ENCODE data around the gene BRI3BP. TPM values are rescaled to one million over a fixed set of nuclear protein-coding genes. Genes with fewer than 3 reads are reported as not detected.
"Not testable (repeated sequence)": the region's sequence is repeated elsewhere in the genome, so short reads cannot be mapped to it uniquely, and the experiment has no call there.

The BRI3BP gene
- total and polyA plus RNA-seq, 4 experiments from 2014 or later, result 1.7 to 9.5 (median 6.5) TPM

- Histone ChIP-seq H3K27me3 (ENCODE audit: insufficient read depth, low read length) (no peaks in the 10 kb centered on the region), H3K4me3 (ENCODE audit: low read length in 2 of 2) (no peak overlapping the region), H3K27ac (ENCODE audit: low read depth, low read length) (no peak overlapping the region), H3K4me1 (ENCODE audit: insufficient read depth, low read length) (no peaks in the 10 kb centered on the region), H3K36me3 (ENCODE audit: insufficient read depth, low read length) (no peaks in the 10 kb centered on the region), H3K9me3 (ENCODE audit: control insufficient read depth in 1 of 2, low read length in 2 of 2) (no peaks in the 10 kb centered on the region)
- Mint-ChIP-seq H3K27me3 (no peaks in the 10 kb centered on the region), H3K4me3 (no peak overlapping the region), H3K9me3 (peaks cover 0 to 3% (median 0%) of the 10 kb centered on the region in 8 donors), H3K27ac (no peak overlapping the region), H3K4me1 (no peaks in the 10 kb centered on the region), H3K36me3 (peaks cover 4 to 23% of the 10 kb centered on the region in 2 donors)
- POLR2A ChIA-PET (ENCODE audit: partially characterized antibody), result no interaction called here
- DNase-seq, result no peak
- intact Hi-C loops (cut with micrococcal nuclease), result no loop called here
- CTCF ChIA-PET (ENCODE audit: partially characterized antibody), result no interaction called here
Measured at GRCh38 chr12:125021771-125022170, 28.3 kb downstream of the BRI3BP start.

DNA sequence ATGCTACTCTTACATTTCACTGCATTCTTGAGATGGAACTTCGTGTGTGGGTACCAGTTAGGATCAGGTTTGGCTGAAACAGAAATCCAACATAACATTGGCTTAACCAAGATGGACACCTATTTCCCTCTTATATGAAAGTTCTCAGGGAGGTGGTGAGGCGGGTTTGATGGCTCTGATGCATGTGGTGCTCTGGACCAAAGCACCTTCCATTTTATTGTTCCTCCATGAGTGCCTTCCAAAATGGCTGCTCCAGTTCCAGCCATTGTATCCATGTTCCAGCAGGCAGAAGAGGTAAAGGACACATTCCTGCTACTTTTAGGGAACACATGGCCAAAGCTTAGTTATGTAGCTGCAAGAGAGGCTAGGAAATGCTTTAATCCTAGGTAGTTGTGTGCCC, 29.6 kb downstream of the BRI3BP start:
- Mint-ChIP-seq H3K4me3 (no peak overlapping the region), H3K36me3 (peaks cover 4 to 23% of the 10 kb centered on the region in 2 donors), H3K27ac (no peak overlapping the region), H3K9me3 (peaks cover 0 to 3% (median 0%) of the 10 kb centered on the region in 8 donors), H3K4me1 (no peaks in the 10 kb centered on the region), H3K27me3 (no peaks in the 10 kb centered on the region)
- no peak overlapping the region for H3K27ac ChIP-seq (ENCODE audit: low read depth, low read length)
- no peaks in the 10 kb centered on the region for H3K9me3 ChIP-seq (ENCODE audit: control insufficient read depth in 1 of 2, low read length in 2 of 2)
- intact Hi-C loops (cut with micrococcal nuclease), result no loop called here
- no peaks in the 10 kb centered on the region for H3K4me1 ChIP-seq (ENCODE audit: insufficient read depth, low read length)
- DNase-seq, result no peak
- POLR2A ChIA-PET (ENCODE audit: partially characterized antibody), result no interaction called here
- H3K4me3 ChIP-seq (ENCODE audit: low read length in 2 of 2), result no peak overlapping the region
- no peaks in the 10 kb centered on the region for H3K36me3 ChIP-seq (ENCODE audit: insufficient read depth, low read length)
- CTCF ChIA-PET (ENCODE audit: partially characterized antibody), result no interaction called here
- no peaks in the 10 kb centered on the region for H3K27me3 ChIP-seq (ENCODE audit: insufficient read depth, low read length)

DNA sequence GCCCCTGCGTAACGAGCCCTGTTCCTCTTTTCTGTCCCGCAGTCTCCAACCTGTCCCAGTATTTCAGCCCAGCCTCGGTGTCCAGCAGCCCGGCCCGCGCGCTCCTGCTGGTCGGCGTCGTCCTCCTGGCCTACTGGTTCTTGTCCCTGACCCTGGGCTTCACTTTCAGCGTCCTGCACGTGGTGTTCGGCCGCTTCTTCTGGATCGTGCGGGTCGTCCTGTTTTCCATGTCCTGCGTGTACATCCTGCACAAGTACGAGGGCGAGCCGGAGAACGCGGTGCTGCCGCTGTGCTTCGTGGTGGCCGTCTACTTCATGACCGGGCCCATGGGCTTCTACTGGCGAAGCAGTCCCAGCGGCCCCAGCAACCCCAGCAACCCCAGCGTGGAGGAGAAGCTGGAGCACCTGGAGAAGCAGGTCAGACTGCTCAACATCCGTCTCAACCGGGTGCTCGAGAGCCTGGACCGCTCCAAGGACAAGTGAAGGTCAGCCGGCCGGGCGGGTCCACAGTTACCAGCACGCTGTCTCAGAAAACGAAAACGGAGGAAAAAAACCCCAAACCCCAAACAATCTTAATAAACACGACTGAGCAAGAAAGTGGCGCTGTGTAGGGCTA, 31.6 kb downstream of the BRI3BP start:
- H3K36me3 Mint-ChIP-seq, result peaks cover 2 to 16% of the 10 kb centered on the region in 2 donors
- ChIA-PET POLR2A (ENCODE audit: partially characterized antibody) (no interaction called here), CTCF (ENCODE audit: partially characterized antibody) (no interaction called here)
- peaks cover 0 to 3% (median 0%) of the 10 kb centered on the region in 8 donors for H3K9me3 Mint-ChIP-seq
- DNase-seq, result no peak
- H3K27me3 ChIP-seq (ENCODE audit: insufficient read depth, low read length), result no peaks in the 10 kb centered on the region
- H3K9me3 ChIP-seq (ENCODE audit: control insufficient read depth in 1 of 2, low read length in 2 of 2), result no peaks in the 10 kb centered on the region
- intact Hi-C loops (cut with micrococcal nuclease), result no loop called here
- H3K36me3 ChIP-seq (ENCODE audit: insufficient read depth, low read length), result no peaks in the 10 kb centered on the region
- H3K27ac Mint-ChIP-seq, result no peak overlapping the region
- no peaks in the 10 kb centered on the region for H3K27me3 Mint-ChIP-seq
- no peak overlapping the region for H3K4me3 Mint-ChIP-seq
- H3K4me1 Mint-ChIP-seq, result no peaks in the 10 kb centered on the region
- no peak overlapping the region for H3K4me3 ChIP-seq (ENCODE audit: low read length in 2 of 2)
- H3K4me1 ChIP-seq (ENCODE audit: insufficient read depth, low read length), result no peaks in the 10 kb centered on the region
- H3K27ac ChIP-seq (ENCODE audit: low read depth, low read length), result no peak overlapping the region

DNA sequence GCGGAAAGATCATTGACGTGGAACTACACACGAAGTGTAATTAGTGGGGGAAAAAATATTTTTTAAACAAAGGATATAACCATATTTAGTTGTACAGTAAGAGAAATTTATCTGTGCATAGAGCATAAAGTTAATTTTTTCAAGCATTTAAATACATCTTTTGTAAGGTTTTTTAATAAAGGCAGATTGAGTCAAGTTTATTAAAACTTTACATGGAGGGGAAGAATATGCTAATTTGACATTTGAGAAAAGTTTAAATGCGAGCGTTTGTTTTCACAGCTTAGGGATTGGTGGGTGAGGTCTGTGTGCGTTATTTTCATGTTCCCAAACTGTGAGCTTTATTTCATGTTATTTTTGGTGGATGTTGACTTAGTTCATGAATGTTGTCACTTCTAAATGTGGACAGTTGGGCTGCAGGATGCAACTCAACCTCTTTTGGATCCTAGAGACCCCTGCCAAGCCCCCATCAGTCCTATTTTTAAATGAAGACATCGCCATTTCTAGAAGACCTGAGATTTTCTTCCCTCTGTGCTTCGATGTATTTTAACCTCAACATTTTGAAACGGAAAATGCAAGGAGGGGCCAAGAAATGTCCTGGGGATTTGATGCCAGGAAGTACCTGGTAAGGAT, 32.3 kb downstream of the BRI3BP start:
- H3K9me3 ChIP-seq (ENCODE audit: control insufficient read depth in 1 of 2, low read length in 2 of 2), result no peaks in the 10 kb centered on the region
- peaks cover 0 to 3% (median 0%) of the 10 kb centered on the region in 8 donors for H3K9me3 Mint-ChIP-seq
- H3K27ac ChIP-seq (ENCODE audit: low read depth, low read length), result no peak overlapping the region
- intact Hi-C loops (cut with micrococcal nuclease), result no loop called here
- no peak overlapping the region for H3K4me3 ChIP-seq (ENCODE audit: low read length in 2 of 2)
- H3K36me3 Mint-ChIP-seq, result peaks cover 2 to 16% of the 10 kb centered on the region in 2 donors
- H3K27ac Mint-ChIP-seq, result no peak overlapping the region
- CTCF ChIA-PET (ENCODE audit: partially characterized antibody), result no interaction called here
- no peaks in the 10 kb centered on the region for H3K27me3 ChIP-seq (ENCODE audit: insufficient read depth, low read length)
- no peaks in the 10 kb centered on the region for H3K36me3 ChIP-seq (ENCODE audit: insufficient read depth, low read length)
- POLR2A ChIA-PET (ENCODE audit: partially characterized antibody), result no interaction called here
- no peaks in the 10 kb centered on the region for H3K27me3 Mint-ChIP-seq
- no peak for DNase-seq
- no peaks in the 10 kb centered on the region for H3K4me1 ChIP-seq (ENCODE audit: insufficient read depth, low read length)
- H3K4me3 Mint-ChIP-seq, result no peak overlapping the region
- H3K4me1 Mint-ChIP-seq, result no peaks in the 10 kb centered on the region

DNA sequence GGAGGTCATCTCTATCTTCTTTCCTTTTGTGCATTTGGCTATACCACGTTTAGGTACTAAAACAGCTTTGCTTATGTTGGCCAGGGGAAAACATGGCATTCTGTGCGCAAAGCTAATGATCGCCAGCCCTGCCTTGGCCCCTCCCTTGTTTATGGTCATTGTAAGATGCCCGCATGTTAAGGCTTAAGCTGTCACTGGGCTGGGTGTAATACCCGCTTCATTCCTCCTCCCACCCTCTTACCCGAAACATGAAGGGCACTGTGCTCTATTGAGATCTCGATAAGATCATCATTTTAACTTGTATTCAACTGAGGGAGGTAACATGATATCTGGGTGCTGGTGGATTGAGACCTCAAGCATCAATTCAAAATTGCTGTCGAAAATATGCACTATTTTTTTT, 34.7 kb downstream of the BRI3BP start:
- Mint-ChIP-seq H3K4me3 (no peak overlapping the region), H3K4me1 (no peaks in the 10 kb centered on the region), H3K36me3 (peaks cover 0 to 11% of the 10 kb centered on the region in 2 donors), H3K27me3 (no peaks in the 10 kb centered on the region), H3K9me3 (peaks cover 0 to 2% (median 0%) of the 10 kb centered on the region in 8 donors), H3K27ac (no peak overlapping the region)
- no peaks in the 10 kb centered on the region for H3K4me1 ChIP-seq (ENCODE audit: insufficient read depth, low read length)
- POLR2A ChIA-PET (ENCODE audit: partially characterized antibody), result no interaction called here
- H3K36me3 ChIP-seq (ENCODE audit: insufficient read depth, low read length), result no peaks in the 10 kb centered on the region
- H3K9me3 ChIP-seq (ENCODE audit: control insufficient read depth in 1 of 2, low read length in 2 of 2), result no peaks in the 10 kb centered on the region
- CTCF ChIA-PET (ENCODE audit: partially characterized antibody), result no interaction called here
- no peak for DNase-seq
- intact Hi-C loops (cut with micrococcal nuclease), result no loop called here
- no peak overlapping the region for H3K4me3 ChIP-seq (ENCODE audit: low read length in 2 of 2)
- no peak overlapping the region for H3K27ac ChIP-seq (ENCODE audit: low read depth, low read length)
- no peaks in the 10 kb centered on the region for H3K27me3 ChIP-seq (ENCODE audit: insufficient read depth, low read length)

GRCh38 chr12:125029761-125030358, 36.4 kb downstream of the BRI3BP start:
- H3K27ac ChIP-seq (ENCODE audit: low read depth, low read length), result no peak overlapping the region
- no peak overlapping the region for H3K4me3 Mint-ChIP-seq
- H3K4me1 Mint-ChIP-seq, result no peaks in the 10 kb centered on the region
- no peaks in the 10 kb centered on the region for H3K27me3 ChIP-seq (ENCODE audit: insufficient read depth, low read length)
- H3K27me3 Mint-ChIP-seq, result no peaks in the 10 kb centered on the region
- H3K4me1 ChIP-seq (ENCODE audit: insufficient read depth, low read length), result no peaks in the 10 kb centered on the region
- no peak overlapping the region for H3K27ac Mint-ChIP-seq
- H3K9me3 Mint-ChIP-seq, result peaks cover 0 to under 1% (median 0%) of the 10 kb centered on the region in 8 donors
- no peak overlapping the region for H3K4me3 ChIP-seq (ENCODE audit: low read length in 2 of 2)
- H3K9me3 ChIP-seq (ENCODE audit: control insufficient read depth in 1 of 2, low read length in 2 of 2), result no peaks in the 10 kb centered on the region
- peaks cover 0 to 5% of the 10 kb centered on the region in 2 donors for H3K36me3 Mint-ChIP-seq
- DNase-seq, result no peak
- CTCF ChIA-PET (ENCODE audit: partially characterized antibody), result no interaction called here
- intact Hi-C loops (cut with micrococcal nuclease), result no loop called here
- POLR2A ChIA-PET (ENCODE audit: partially characterized antibody), result no interaction called here
- no peaks in the 10 kb centered on the region for H3K36me3 ChIP-seq (ENCODE audit: insufficient read depth, low read length)

GRCh38 chr12:125031471-125031870, 38.0 kb downstream of the BRI3BP start:
- H3K4me3 Mint-ChIP-seq; CTCF ChIA-PET (ENCODE audit: partially characterized antibody); H3K36me3 Mint-ChIP-seq; H3K36me3 ChIP-seq (ENCODE audit: insufficient read depth, low read length); H3K4me1 ChIP-seq (ENCODE audit: insufficient read depth, low read length); H3K27ac Mint-ChIP-seq; H3K27me3 ChIP-seq (ENCODE audit: insufficient read depth, low read length); H3K4me1 Mint-ChIP-seq; H3K27ac ChIP-seq (ENCODE audit: low read depth, low read length); intact Hi-C loops (cut with micrococcal nuclease); POLR2A ChIA-PET (ENCODE audit: partially characterized antibody); H3K9me3 Mint-ChIP-seq; H3K9me3 ChIP-seq (ENCODE audit: control insufficient read depth in 1 of 2, low read length in 2 of 2); H3K4me3 ChIP-seq (ENCODE audit: low read length in 2 of 2); H3K27me3 Mint-ChIP-seq; DNase-seq: not testable (repeated sequence)

All from CD4-positive, alpha-beta memory T cell (primary cell).